Measurements from ENCODE around the gene CLDN15. TPM values are rescaled to one million over a fixed set of nuclear protein-coding genes. Genes with fewer than 3 reads are reported as not detected.

The CLDN15 gene
- total and polyA plus RNA-seq, 8 donors = 1.2 to 131 (median 6.0) TPM

DNA sequence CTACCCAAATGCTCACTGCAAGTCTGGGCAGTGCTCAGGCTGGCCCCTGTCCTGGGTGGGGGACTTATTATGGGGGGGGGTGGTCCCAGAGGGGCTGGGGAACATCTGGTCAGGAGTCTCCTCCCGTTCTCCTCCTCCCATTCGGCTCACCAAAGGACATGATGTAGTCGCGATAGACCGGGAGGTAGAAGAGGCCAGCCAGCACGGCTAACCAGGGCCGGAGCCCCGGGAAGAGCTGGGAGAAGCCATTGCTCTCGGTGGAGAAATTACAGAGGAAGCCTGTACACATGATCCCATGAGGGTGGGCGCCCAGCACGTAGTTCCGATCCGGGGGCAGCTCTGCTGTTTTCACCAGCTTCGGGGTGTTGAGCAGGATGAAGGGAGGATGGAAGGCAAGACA is 39.1 kb downstream of the CLDN15 start:
- intact Hi-C loops (cut with DNase I; ENCODE audit: low total_unique reads) = no loop called here
- H3K27me3 ChIP-seq = peaks cover 0 to 82% (median 28%) of the 10 kb centered on the region in 3 donors

DNA sequence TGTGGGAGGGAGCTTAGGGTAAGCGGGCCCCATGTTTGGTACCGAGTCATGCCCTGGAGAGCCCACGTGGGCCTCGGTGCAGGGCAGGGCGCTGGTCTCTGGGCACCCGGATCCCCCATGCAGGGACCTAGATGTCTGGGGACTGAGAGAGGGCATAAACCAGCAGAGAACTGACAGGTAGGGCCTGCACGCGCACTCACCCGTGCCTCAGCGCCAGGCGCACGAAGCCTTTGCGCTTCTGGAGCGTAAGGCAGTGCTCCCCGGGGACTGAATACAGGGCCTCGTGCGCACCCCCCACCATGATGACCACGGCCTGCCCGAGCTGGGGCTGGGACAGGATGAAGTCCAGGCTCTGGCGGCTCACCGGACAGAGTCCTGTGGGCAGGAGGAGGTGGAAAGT is 39.6 kb downstream of the CLDN15 start:
- no peak for TF ChIP-seq CTCF (IDR thresholded peaks at IDR 0.05)
- no peak for TF ChIP-seq POLR2A (IDR thresholded peaks at IDR 0.05)
- TF ChIP-seq POLR2AphosphoS5 (IDR thresholded peaks at IDR 0.05) = no peak
- no peak for TF ChIP-seq EP300 (IDR thresholded peaks at IDR 0.05)
- DNase-seq = no peak
- H3K27ac ChIP-seq = no peak overlapping the region
- 59 to 76% (median 71%) methylated on average over 14 to 21 of the region's 21 CpGs for WGBS, 5 donors
- intact Hi-C loops (cut with DNase I; ENCODE audit: low total_unique reads) = no loop called here
- H3K27me3 ChIP-seq = peaks cover 0 to 82% (median 28%) of the 10 kb centered on the region in 3 donors
- H3K4me1 ChIP-seq = peaks cover 11 to 18% (median 16%) of the 10 kb centered on the region in 4 donors
- no peak overlapping the region for H3K4me3 ChIP-seq
- no peaks in the 10 kb centered on the region for H3K36me3 ChIP-seq
- H3K9me3 ChIP-seq = no peaks in the 10 kb centered on the region

More for the DNA sequence above, 39.1 kb downstream of the CLDN15 start:
- Histone ChIP-seq H3K4me3 (no peak overlapping the region), H3K9me3 (no peaks in the 10 kb centered on the region), H3K4me1 (peaks cover 11 to 18% (median 16%) of the 10 kb centered on the region in 4 donors), H3K27ac (no peak overlapping the region), H3K36me3 (no peaks in the 10 kb centered on the region)
- WGBS, 5 donors = 66 to 77% (median 74%) methylated on average over 12 to 14 of the region's 14 CpGs
- no peak for DNase-seq
- TF ChIP-seq POLR2AphosphoS5 (IDR thresholded peaks at IDR 0.05) (no peak), EP300 (IDR thresholded peaks at IDR 0.05) (no peak), POLR2A (IDR thresholded peaks at IDR 0.05) (no peak)

- H3K27me3 ChIP-seq = peaks cover 0 to 62% (median 7%) of the 10 kb centered on the region in 3 donors
- no peak for DNase-seq
- H3K4me3 ChIP-seq = no peak overlapping the region
- no peaks in the 10 kb centered on the region for H3K36me3 ChIP-seq
- H3K9me3 ChIP-seq = no peaks in the 10 kb centered on the region
- peaks cover 0 to 6% (median 2%) of the 10 kb centered on the region in 4 donors for H3K4me1 ChIP-seq
- TF ChIP-seq EP300 (IDR thresholded peaks at IDR 0.05) = no peak
- no peak for TF ChIP-seq POLR2A (IDR thresholded peaks at IDR 0.05)
- no peak for TF ChIP-seq POLR2AphosphoS5 (IDR thresholded peaks at IDR 0.05)
- TF ChIP-seq CTCF (IDR thresholded peaks at IDR 0.05) = no peak
- 81 to 89% (median 84%) methylated on average over 14 to 17 of the region's 17 CpGs for WGBS, 5 donors
- intact Hi-C loops (cut with DNase I; ENCODE audit: low total_unique reads) = no loop called here
- no peak overlapping the region for H3K27ac ChIP-seq
These were observed 41.7 kb downstream of the CLDN15 start for GRCh38 chr7:101195884-101196283.

- 78 to 83% (median 79%) methylated on average over 8 of the region's 8 CpGs for WGBS, 5 donors
- intact Hi-C loops (cut with DNase I; ENCODE audit: low total_unique reads) = no loop called here
- no peak overlapping the region for H3K4me3 ChIP-seq
These were observed 48.5 kb downstream of the CLDN15 start for GRCh38 chr7:101189109-101189508.

More at GRCh38 chr7:101189109-101189508, 48.5 kb downstream of the CLDN15 start:
- no peaks in the 10 kb centered on the region for H3K9me3 ChIP-seq
- no peak overlapping the region for H3K27ac ChIP-seq
- no peak for TF ChIP-seq CTCF (IDR thresholded peaks at IDR 0.05)
- no peak for TF ChIP-seq EP300 (IDR thresholded peaks at IDR 0.05)
- no peak for TF ChIP-seq POLR2A (IDR thresholded peaks at IDR 0.05)
- TF ChIP-seq POLR2AphosphoS5 (IDR thresholded peaks at IDR 0.05) = no peak
- DNase-seq = no peak
- no peaks in the 10 kb centered on the region for H3K36me3 ChIP-seq
- H3K27me3 ChIP-seq = peaks cover 0 to 40% (median 0%) of the 10 kb centered on the region in 3 donors
- H3K4me1 ChIP-seq = peaks cover 0 to 6% (median 0%) of the 10 kb centered on the region in 4 donors

Data from stomach (tissue), 9 donors.